Retinal pigment epithelial cell (primary cell): Measurements from ENCODE around the gene C5orf58.
A peak's percentile ranks its signal among the peaks of the same experiment; 100 is the strongest.

Experiments
- DNase-seq: peaks from one replicate; pipeline ENCODE4 v3.0.0-alpha.2; 2010; ENCODE audit warnings: low read depth
- H3K4me3 ChIP-seq: 2 replicates; pipeline ENCODE4 v1.5.1; 2011; ENCODE audit warnings: mild to moderate bottlenecking, low read length, control low read depth, moderate library complexity
- TF ChIP-seq, protein P1 (sequence below): conservative IDR thresholded peaks from 2 replicates; pipeline ENCODE4 v1.5.1; 2011; ENCODE audit warnings: low read depth, low read length, control low read depth, inconsistent platforms

The C5orf58 gene, protein sequence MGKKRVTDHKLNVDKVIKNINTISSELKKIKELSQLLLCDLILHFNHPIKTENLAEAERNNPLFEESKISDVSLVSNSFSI

DNA sequence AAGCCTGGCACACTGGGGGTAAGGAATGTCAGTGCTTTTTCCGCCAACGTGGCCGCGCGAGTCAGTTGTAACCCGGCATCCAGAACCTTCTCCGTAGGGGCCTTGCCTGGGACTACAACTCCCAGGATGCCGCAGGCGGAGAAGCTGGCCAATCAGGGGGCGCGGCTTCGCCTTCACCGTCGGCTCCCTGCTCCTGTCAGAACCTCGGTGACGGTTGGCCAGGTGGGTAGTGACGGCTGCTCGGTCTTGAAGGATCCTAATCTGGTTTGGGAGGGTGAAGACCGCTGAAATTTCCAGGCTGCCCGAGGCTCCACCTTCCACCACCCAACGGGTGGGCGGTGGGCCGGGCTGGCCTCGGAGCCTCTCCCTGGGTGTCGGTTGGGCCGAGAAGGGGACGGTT, at the start of gene C5orf58:
C5orf58 (plus strand) TSS at position 200 of the 400 bp plus-strand sequence. CDS start 1,992 bp downstream, outside the sequence.
- no peak within 1 kb of the TSS for H3K4me3 ChIP-seq
- DNase-seq: no peak
- TF ChIP-seq, protein P1, sequence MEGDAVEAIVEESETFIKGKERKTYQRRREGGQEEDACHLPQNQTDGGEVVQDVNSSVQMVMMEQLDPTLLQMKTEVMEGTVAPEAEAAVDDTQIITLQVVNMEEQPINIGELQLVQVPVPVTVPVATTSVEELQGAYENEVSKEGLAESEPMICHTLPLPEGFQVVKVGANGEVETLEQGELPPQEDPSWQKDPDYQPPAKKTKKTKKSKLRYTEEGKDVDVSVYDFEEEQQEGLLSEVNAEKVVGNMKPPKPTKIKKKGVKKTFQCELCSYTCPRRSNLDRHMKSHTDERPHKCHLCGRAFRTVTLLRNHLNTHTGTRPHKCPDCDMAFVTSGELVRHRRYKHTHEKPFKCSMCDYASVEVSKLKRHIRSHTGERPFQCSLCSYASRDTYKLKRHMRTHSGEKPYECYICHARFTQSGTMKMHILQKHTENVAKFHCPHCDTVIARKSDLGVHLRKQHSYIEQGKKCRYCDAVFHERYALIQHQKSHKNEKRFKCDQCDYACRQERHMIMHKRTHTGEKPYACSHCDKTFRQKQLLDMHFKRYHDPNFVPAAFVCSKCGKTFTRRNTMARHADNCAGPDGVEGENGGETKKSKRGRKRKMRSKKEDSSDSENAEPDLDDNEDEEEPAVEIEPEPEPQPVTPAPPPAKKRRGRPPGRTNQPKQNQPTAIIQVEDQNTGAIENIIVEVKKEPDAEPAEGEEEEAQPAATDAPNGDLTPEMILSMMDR: no peak

DNA sequence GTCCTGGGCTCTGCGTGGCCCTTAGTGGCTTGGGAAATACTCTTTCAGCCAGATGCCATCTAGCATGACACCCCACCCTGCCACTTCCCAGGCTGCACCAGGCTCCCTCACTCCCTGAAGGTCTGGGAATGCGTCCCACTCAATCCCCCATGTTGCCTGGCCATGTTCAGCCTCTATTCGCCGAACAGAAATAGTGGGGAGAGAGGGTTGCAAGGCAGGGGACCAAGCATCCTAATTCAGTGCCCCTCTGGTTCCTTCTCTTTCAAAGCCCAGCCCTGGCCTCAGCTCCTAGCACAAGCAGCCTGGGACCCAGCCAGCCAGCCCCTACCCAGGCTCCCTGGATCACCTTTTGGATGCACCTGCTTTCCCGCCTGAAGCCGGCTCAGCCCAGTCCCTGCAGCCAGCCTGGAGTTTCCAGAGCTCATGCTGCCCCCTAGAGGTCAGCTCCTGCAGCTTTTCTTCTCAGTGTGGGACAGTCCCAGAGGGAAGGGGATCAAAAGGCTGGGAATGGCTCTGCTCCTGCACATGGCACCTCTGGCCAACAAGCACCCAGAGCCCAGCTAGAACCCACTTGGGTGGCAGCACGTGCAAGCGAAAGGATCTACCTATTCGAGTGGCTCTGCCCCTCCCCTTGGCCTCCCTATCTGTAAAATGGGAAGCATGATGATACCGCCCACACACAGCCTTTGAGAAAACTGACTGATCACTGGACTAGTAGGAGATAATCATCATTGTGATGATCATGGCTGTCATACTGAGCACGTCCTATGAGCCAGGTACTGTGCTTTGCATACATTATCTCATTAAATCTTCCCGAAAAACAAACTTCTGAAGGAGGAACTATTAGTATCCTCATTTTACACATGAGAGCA, 48.7 kb upstream of the C5orf58 start:
- no peak overlapping the region for H3K4me3 ChIP-seq
- DNase-seq: peak; percentile 8
- TF ChIP-seq, protein P1: peak; percentile 89

DNA sequence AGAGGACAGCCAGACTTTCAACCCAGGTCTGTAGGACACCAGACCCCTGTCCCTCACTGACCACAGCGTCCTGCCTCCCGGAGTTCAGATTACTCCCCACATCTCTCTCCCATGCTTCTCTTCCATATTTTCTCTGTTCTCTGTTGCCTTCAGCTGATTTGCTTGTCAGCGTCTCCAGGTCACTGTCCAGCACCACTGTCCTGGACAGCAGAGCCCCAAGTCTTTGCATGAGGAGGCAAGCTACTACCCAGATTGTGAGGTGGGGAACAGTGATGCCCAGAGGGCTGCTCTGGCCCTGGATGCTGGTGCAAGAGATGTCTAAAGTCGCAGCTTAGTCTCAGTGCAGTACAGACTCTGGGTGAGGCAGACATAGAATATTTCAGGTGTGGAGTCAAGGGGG, 48.0 kb upstream of the C5orf58 start:
- TF ChIP-seq, protein P1: no peak
- no peak overlapping the region for H3K4me3 ChIP-seq
- DNase-seq: no peak

DNA sequence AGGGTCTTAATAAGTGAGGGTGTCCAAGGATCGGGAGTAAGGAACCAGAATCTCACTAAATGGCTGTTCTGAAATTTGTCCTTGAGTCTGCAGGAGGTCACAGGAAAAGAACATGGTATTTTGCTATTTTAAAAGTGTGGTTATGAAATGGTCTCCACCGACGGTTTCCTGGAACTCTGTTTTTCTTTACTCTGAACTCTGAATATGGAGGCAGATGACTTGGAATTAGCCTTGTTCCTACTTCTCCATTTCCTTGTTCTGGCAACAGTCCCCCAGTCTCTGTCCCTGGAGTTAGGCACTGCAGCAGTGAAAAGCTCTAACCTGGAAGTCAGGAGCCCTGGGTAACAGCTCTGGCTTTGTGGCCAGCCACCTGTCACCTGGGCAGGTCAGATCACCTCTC, 46.6 kb upstream of the C5orf58 start:
- DNase-seq: no peak
- TF ChIP-seq, protein P1: no peak

DNA sequence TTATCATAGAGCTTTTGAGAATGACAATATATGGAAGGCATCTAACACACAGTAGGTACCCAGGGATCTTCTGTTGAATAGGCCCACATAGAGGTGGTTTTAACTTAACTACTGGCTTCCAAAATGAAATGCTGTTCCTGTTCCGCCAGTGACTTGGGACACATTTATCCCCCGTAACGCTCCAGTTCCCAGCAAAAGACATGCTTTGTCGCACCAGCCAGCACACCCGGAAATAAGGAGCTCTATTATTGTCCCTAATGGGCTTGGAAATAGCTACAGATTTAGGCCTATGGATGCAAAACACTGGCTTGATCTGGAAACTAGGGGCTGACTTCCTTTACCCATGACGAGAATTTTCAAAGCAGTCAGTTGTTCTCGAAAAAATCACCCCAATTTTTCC, 45.9 kb upstream of the C5orf58 start:
- TF ChIP-seq, protein P1: no peak
- no peak for DNase-seq
- H3K4me3 ChIP-seq: no peak overlapping the region

More for the DNA sequence above, 46.6 kb upstream of the C5orf58 start:
- H3K4me3 ChIP-seq: no peak overlapping the region

DNA sequence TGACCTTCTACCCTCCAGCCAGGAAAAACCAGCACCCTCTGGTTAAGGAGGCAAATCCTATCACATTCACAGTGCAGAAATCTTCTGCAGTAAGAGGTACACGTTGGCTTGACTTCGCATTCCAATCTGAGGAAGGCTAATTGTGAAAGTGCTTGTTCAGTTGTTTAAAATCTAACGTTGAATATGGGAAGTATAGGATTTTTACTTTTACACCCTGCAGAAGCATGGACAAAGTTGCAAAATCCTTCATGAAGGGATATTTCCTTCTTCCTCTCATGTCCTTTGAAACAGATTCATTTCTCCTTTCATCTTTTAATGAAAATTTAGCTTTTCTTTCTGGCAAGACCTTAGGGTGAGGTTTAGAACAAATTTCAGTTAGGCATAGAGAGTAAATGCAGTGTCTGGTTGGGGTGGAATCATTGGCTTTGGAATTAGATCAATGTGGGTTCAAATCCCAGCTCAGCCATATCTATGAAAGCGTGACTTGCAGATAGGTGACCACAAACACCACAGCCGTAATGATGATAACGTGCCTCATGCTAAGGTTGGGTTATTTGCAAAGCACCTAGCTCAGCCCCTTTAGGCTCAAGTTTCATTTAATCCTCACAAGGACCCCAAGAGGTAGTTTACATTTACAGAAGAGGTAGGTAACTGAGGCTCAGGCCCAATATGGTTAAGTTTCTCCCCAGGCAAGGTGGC, 42.2 kb upstream of the C5orf58 start:
- H3K4me3 ChIP-seq: no peak overlapping the region
- TF ChIP-seq, protein P1: no peak
- DNase-seq: no peak
